NCI-H524 treated with DMSO at 0.1 percent for 48 hours (cell line): ENCODE results near the gene CFAP210.

ENCODE experiments used
- DNase-seq: peaks from one replicate; lab custom pipeline; 2025; lab: John Stamatoyannopoulos, UW

Gene CFAP210

GRCh38 chr2:169673106-169673505 lies 21.1 kb downstream of the CFAP210 start:
- DNase-seq, result no peak

GRCh38 chr2:169672406-169672805 lies 21.8 kb downstream of the CFAP210 start:
- no peak for DNase-seq

- no peak for DNase-seq
Observed at GRCh38 chr2:169670937-169671336, 23.3 kb downstream of the CFAP210 start.

- no peak for DNase-seq
Observed at GRCh38 chr2:169670215-169670651, 24.0 kb downstream of the CFAP210 start.

- DNase-seq, result no peak
Observed at GRCh38 chr2:169667583-169667982, 26.6 kb downstream of the CFAP210 start.

GRCh38 chr2:169664978-169665930 lies 29.0 kb downstream of the CFAP210 start:
- no peak for DNase-seq

- no peak for DNase-seq
Observed at GRCh38 chr2:169664600-169664977, 29.6 kb downstream of the CFAP210 start.

GRCh38 chr2:169663247-169663646 lies 31.0 kb downstream of the CFAP210 start:
- no peak for DNase-seq

- DNase-seq, result no peak
Observed at GRCh38 chr2:169662744-169663143, 31.5 kb downstream of the CFAP210 start.

- peak; percentile 83 for DNase-seq
Observed at GRCh38 chr2:169661265-169661664, 32.9 kb downstream of the CFAP210 start.

- DNase-seq, result no peak
Observed at GRCh38 chr2:169659320-169659719, 34.9 kb downstream of the CFAP210 start.

GRCh38 chr2:169658877-169659276 lies 35.3 kb downstream of the CFAP210 start:
- no peak for DNase-seq

GRCh38 chr2:169656164-169656563 lies 38.0 kb downstream of the CFAP210 start:
- DNase-seq, result no peak

GRCh38 chr2:169653636-169654035 lies 40.6 kb downstream of the CFAP210 start:
- DNase-seq, result no peak

GRCh38 chr2:169649278-169649677 lies 44.9 kb downstream of the CFAP210 start:
- DNase-seq, result no peak

GRCh38 chr2:169647496-169647895 lies 46.7 kb downstream of the CFAP210 start:
- DNase-seq, result no peak

- no peak for DNase-seq
Observed at GRCh38 chr2:169644173-169644572, 50.0 kb downstream of the CFAP210 start.

GRCh38 chr2:169641464-169641863 lies 52.7 kb downstream of the CFAP210 start:
- DNase-seq, result no peak

GRCh38 chr2:169640104-169640503 lies 54.1 kb downstream of the CFAP210 start:
- DNase-seq, result no peak

GRCh38 chr2:169637620-169638019 lies 56.6 kb downstream of the CFAP210 start:
- DNase-seq, result no peak

- DNase-seq, result no peak
Observed at GRCh38 chr2:169636440-169637097, 57.6 kb downstream of the CFAP210 start.

- no peak for DNase-seq
Observed at GRCh38 chr2:169625781-169626180, 68.4 kb downstream of the CFAP210 start.

GRCh38 chr2:169623235-169623634 lies 71.0 kb downstream of the CFAP210 start:
- DNase-seq, result no peak
